ENCODE measurements around the gene ZMYND12.

ZMYND12 gene

GRCh38 chr1:42449256-42449655 lies 6.6 kb downstream of the ZMYND12 start:
- H3K27me3 ChIP-seq (ENCODE audit: insufficient read depth, low read length, poor library complexity, severe bottlenecking), result no peaks in the 10 kb centered on the region
- H3K4me1 ChIP-seq (ENCODE audit: insufficient read depth, low read length, poor library complexity, severe bottlenecking), result no peaks in the 10 kb centered on the region
- H3K9me3 ChIP-seq (ENCODE audit: insufficient read depth, low read depth, low read length), result no peaks in the 10 kb centered on the region
- no peaks in the 10 kb centered on the region for H3K36me3 ChIP-seq (ENCODE audit: insufficient read depth, low read length)
- no peak overlapping the region for H3K4me2 ChIP-seq (ENCODE audit: low read depth, low read length, poor library complexity, severe bottlenecking)
- no peaks in the 10 kb centered on the region for H3K9me2 ChIP-seq (replicated peaks; ENCODE audit: low read depth, low read length)
- no peaks in the 10 kb centered on the region for H4K20me1 ChIP-seq (ENCODE audit: insufficient read depth, low read length, poor library complexity, severe bottlenecking)
- no peak overlapping the region for H2AFZ ChIP-seq (ENCODE audit: low read length)
- H3K79me2 ChIP-seq (ENCODE audit: insufficient read depth, low read length), result no peaks in the 10 kb centered on the region
- TF ChIP-seq EZH2phosphoT487 (IDR thresholded peaks at IDR 0.05; ENCODE audit: borderline replicate concordance) (no peak), CTCF (conservative IDR thresholded peaks at IDR 0.05; ENCODE audit: low read length) (no peak)
- H3K9ac ChIP-seq (ENCODE audit: low read depth, low read length, poor library complexity, severe bottlenecking), result no peak overlapping the region
- H3F3A ChIP-seq (ENCODE audit: low read depth), result no peaks in the 10 kb centered on the region
- no peak overlapping the region for H3K4me3 ChIP-seq (ENCODE audit: low read length, poor library complexity, severe bottlenecking)

- Histone ChIP-seq H3F3A (ENCODE audit: low read depth) (no peaks in the 10 kb centered on the region), H2AFZ (ENCODE audit: low read length) (no peak overlapping the region), H3K9ac (ENCODE audit: low read depth, low read length, poor library complexity, severe bottlenecking) (no peak overlapping the region), H3K9me3 (ENCODE audit: insufficient read depth, low read depth, low read length) (no peaks in the 10 kb centered on the region), H3K36me3 (ENCODE audit: insufficient read depth, low read length) (no peaks in the 10 kb centered on the region), H3K27me3 (ENCODE audit: insufficient read depth, low read length, poor library complexity, severe bottlenecking) (no peaks in the 10 kb centered on the region), H3K9me2 (replicated peaks; ENCODE audit: low read depth, low read length) (no peaks in the 10 kb centered on the region), H3K4me1 (ENCODE audit: insufficient read depth, low read length, poor library complexity, severe bottlenecking) (no peaks in the 10 kb centered on the region), H3K79me2 (ENCODE audit: insufficient read depth, low read length) (no peaks in the 10 kb centered on the region), H3K4me3 (ENCODE audit: low read length, poor library complexity, severe bottlenecking) (no peak overlapping the region), H4K20me1 (ENCODE audit: insufficient read depth, low read length, poor library complexity, severe bottlenecking) (no peaks in the 10 kb centered on the region), H3K4me2 (ENCODE audit: low read depth, low read length, poor library complexity, severe bottlenecking) (no peak overlapping the region)
- TF ChIP-seq EZH2phosphoT487 (IDR thresholded peaks at IDR 0.05; ENCODE audit: borderline replicate concordance), result no peak
- TF ChIP-seq CTCF (conservative IDR thresholded peaks at IDR 0.05; ENCODE audit: low read length), result no peak
Measured at GRCh38 chr1:42442662-42443061, 13.2 kb downstream of the ZMYND12 start.

GRCh38 chr1:42439940-42440339 lies 15.9 kb downstream of the ZMYND12 start:
- H3K4me3 ChIP-seq (ENCODE audit: low read length, poor library complexity, severe bottlenecking), result no peak overlapping the region
- H3K9me2 ChIP-seq (replicated peaks; ENCODE audit: low read depth, low read length), result no peaks in the 10 kb centered on the region
- no peak for TF ChIP-seq EZH2phosphoT487 (IDR thresholded peaks at IDR 0.05; ENCODE audit: borderline replicate concordance)
- TF ChIP-seq CTCF (conservative IDR thresholded peaks at IDR 0.05; ENCODE audit: low read length), result no peak
- no peaks in the 10 kb centered on the region for H3K36me3 ChIP-seq (ENCODE audit: insufficient read depth, low read length)
- H4K20me1 ChIP-seq (ENCODE audit: insufficient read depth, low read length, poor library complexity, severe bottlenecking), result no peaks in the 10 kb centered on the region
- no peaks in the 10 kb centered on the region for H3K27me3 ChIP-seq (ENCODE audit: insufficient read depth, low read length, poor library complexity, severe bottlenecking)
- H3K79me2 ChIP-seq (ENCODE audit: insufficient read depth, low read length), result no peaks in the 10 kb centered on the region
- no peaks in the 10 kb centered on the region for H3F3A ChIP-seq (ENCODE audit: low read depth)
- no peaks in the 10 kb centered on the region for H3K9me3 ChIP-seq (ENCODE audit: insufficient read depth, low read depth, low read length)
- no peak overlapping the region for H3K4me2 ChIP-seq (ENCODE audit: low read depth, low read length, poor library complexity, severe bottlenecking)
- no peak overlapping the region for H3K9ac ChIP-seq (ENCODE audit: low read depth, low read length, poor library complexity, severe bottlenecking)
- no peak overlapping the region for H2AFZ ChIP-seq (ENCODE audit: low read length)
- H3K4me1 ChIP-seq (ENCODE audit: insufficient read depth, low read length, poor library complexity, severe bottlenecking), result peaks cover 4% of the 10 kb centered on the region

Data from Loucy (cell line).